GM21723 (cell line): ENCODE results near the gene BANF1.

Source experiments
- ATAC-seq: cut with Tn5 transposase; IDR thresholded peaks from one replicate; pipeline ENCODE4 v1.9.1; 2021; ENCODE audit warnings: mild to moderate bottlenecking, moderate library complexity; ENCODE audit not compliant: unreplicated experiment

The BANF1 gene

GRCh38 chr11:66001942-66002647 is at the start of gene BANF1, which contains the start of gene EIF1AD:
Gene BANF1 (plus strand): TSS chr11:66002503. CDS start chr11:66003251, 748 bp downstream.
Gene EIF1AD (minus strand): TSS chr11:66002157. CDS start chr11:66000389, 1,768 bp downstream.
- ATAC-seq, result peak; percentile 79

GRCh38 chr11:65953471-65953870 is 48.8 kb upstream of the BANF1 start:
- no peak for ATAC-seq

DNA sequence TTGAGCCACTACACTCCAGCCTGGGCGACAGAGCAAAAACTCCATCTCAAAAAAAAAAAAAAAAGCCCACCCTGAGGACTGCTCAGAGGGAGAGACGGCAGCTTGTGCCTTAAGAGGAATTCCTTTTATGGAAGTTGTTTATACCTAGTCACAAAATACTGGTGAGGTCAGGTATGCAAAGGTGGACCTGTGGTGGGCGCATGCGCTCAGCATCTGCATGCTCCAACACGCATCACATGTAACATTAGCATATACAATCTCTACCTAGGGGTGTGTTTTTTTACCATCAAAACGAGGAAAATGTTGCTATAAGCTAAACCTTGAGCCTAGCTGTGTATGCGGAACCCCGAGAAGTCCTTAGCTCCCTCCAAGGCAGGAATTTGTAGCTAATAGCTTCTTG is 47.5 kb upstream of the BANF1 start:
- ATAC-seq, result no peak

GRCh38 chr11:65958291-65958690 is 44.0 kb upstream of the BANF1 start:
- no peak for ATAC-seq

GRCh38 chr11:65958774-65959420 is 43.4 kb upstream of the BANF1 start:
- no peak for ATAC-seq

DNA sequence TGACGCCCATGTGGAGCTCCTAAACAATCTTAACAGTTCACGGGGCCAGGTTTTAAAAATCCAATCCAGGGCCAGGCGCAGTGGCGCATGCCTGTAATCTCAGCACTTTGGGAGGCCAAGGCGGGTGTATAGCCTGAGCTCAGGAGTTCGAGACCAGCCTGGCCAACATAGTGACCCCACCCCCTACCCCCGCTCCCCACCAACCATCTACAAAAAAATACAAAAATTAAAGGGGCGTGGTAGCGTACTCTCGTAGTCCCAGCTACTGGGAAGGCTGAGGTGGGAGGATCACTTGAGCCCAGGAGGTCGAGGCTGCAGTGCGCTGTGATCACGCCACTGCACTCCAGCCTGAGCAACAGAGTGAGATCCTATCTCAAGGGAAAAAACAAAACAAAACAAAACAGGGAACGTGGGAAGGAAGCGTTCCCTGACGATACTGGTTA is 41.5 kb upstream of the BANF1 start:
- no peak for ATAC-seq

DNA sequence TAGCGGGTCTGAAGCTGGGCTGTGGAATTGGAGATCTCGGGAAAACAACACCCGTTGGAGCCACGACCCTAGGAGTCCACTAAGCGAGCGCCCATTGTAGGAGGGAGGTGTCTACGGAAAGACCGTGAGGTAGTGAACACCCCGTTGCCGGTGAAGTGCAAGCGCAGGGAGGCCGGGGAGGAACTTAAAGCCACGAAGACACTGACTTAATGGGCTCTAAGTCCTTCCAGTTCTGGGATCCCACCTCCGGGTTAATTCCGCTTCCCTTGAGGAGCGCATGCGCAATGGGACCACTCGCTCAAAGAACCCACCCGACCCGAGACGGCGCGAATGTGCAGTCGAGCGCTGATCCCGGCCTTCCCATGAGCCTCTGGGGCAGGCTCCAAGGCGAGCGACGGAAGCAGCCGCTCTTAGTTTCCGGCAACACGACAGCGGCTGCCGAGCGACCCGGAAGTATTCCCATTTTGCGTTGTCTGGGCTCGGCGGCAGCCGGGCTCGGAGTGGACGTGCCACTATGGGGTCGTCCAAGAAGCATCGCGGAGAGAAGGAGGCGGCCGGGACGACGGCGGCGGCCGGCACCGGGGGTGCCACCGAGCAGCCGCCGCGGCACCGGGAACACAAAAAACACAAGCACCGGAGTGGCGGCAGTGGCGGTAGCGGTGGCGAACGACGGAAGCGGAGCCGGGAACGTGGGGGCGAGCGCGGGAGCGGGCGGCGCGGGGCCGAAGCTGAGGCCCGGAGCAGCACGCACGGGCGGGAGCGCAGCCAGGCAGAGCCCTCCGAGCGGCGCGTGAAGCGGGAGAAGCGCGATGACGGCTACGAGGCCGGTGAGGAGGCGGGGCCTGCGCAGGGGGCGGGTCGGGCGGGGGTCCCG is 40.8 kb upstream of the BANF1 start, which contains the start of gene SART1:
SART1 (plus strand) TSS at position 468 of the 874 bp plus-strand sequence; CDS start at position 515, 47 bp downstream.
- peak; percentile 79 for ATAC-seq

DNA sequence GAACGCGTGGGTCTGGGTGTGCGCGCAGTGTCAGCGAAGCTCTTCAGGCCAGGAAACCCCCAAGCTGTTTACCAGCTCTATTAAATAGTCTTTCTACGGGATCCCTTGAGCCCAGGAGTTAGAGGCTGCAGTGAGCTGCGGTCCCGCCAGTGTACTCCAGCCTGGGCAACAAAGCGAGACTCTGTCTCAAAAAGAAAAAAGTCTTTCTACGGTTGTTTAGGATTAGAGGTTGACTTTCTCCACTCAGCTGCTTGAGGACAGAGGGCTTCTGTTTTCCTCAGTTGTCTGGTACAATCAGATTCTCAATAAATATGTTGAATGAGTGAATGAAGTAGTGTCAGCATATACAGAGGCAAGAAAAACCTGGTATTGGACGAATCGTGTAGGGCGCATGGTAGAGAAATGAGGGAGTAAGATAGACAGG is 40.1 kb upstream of the BANF1 start:
- no peak for ATAC-seq

DNA sequence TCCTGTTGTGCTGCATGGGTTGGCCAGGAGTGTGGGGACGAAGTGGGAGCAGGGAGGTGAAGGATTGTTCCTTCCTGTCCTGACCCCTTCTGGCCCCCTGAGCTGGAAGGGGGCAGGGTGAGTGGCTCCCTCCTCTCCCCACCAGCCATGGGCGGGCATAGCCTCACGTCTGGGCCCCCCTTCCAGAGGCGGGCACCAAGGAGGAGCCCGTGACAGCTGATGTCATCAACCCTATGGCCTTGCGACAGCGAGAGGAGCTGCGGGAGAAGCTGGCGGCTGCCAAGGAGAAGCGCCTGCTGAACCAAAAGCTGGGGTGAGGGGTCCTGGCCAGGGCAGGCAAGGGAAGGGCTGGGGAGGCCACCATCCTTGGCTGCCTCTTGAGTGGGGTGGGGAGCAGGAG is 37.4 kb upstream of the BANF1 start:
- ATAC-seq, result no peak

DNA sequence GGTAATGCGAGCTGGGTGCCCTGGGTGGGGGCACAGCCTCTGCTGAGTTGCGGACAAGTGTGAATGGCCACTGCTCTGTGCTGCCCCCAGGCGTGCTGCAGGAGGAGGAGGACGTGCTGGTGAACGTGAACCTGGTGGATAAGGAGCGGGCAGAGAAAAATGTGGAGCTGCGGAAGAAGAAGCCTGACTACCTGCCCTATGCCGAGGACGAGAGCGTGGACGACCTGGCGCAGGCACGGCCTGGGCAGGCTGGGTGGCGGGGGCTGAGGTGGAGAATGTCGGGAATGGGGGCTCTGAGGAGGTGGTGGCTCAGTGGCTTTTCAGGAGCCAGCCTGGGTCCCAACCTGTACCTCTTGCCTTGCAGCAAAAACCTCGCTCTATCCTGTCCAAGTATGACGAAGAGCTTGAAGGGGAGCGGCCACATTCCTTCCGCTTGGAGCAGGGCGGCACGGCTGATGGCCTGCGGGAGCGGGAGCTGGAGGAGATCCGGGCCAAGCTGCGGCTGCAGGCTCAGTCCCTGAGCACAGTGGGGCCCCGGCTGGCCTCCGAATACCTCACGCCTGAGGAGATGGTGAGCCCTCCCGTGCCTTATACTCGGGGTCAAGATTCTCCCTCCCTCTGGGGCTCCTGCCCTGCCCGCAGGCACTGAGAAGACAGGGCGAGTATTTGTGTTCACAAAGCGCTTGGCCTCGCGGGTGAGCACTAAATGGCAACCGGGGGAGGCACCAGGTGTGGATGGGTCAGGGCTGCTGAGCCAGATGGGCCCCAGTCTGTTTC is 36.1 kb upstream of the BANF1 start:
- no peak for ATAC-seq

DNA sequence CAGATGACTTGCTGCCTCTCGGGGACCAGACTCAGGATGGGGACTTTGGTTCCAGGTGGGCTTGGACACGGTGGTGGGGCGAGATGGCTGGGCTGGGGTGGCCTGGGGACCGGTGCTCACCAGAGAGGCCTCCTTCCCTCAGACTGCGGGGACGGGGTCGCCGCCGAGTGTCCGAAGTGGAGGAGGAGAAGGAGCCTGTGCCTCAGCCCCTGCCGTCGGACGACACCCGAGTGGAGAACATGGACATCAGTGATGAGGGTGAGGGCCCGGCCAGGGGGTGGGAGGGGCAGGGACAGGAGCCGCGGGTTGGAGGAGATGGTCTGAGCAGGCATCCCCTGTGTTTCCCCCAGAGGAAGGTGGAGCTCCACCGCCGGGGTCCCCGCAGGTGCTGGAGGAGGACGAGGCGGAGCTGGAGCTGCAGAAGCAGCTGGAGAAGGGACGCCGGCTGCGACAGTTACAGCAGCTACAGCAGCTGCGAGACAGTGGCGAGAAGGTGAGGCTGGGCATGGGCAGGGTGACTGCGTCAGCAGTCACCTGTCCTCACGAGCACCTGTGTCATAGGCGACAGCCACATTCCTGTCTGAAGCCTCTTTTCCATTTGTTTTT is 34.9 kb upstream of the BANF1 start:
- ATAC-seq, result no peak

DNA sequence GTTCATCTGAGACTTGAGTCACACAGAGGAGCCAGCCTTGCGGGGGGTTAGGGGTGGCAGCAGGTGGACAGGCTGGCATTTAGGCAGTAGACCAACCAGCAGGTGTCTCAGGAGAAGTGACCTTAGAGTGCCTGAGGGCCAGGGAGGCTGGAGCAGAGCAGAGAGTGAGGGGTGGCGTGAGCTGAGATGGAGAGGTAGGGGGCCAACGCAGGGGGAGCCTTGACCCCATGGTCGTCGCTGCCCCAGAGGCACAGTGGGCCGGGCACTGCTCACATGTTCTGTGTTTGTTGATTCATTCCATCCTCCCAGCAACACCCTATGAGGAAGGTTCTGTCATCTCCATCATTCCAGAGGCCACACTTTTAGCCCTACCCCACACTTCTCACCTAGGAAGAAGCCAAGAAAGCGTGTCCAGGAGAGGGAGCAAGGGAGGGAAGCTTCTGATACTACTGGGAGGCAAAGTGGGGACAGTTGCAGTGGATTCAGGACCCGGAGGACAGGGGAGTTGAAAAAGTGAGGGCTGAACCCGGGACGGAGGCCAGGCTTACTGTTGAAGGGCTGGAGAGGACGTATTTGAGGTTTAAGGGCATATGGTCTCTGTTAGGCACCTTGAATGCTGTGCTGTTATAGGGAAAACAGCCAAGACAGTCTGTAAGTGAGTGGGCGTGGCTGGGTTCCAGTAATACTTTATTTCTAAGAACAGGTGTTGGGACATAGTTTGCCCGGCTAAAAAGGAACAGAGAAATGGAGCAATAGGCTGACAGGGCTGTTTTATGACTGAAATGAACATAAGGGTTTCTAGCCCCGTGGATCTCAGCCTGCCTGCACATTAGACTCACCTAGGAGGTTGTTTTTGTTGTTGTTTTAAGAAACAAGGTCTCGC is 33.5 kb upstream of the BANF1 start:
- no peak for ATAC-seq

DNA sequence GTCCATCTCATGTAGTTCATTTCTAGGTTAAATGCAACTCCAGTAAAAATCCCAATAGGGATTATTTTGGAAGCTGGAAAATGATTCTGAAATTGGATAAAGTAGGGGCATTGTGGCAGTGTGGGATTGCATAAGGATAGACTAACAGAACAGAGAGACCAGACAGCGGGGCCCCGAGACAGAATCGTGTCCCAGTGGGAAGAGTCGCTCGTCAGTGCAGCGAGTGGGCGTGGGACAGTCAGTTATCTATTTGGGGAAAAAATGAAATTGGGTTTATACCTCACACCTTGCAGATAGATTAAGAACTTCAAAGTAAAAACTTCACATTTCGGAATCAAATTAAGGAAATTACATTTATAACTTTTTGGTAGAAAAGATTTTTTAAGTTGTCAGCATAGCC is 30.2 kb upstream of the BANF1 start:
- ATAC-seq, result no peak

- ATAC-seq, result no peak
These were observed 28.7 kb upstream of the BANF1 start for GRCh38 chr11:65973439-65974110.

DNA sequence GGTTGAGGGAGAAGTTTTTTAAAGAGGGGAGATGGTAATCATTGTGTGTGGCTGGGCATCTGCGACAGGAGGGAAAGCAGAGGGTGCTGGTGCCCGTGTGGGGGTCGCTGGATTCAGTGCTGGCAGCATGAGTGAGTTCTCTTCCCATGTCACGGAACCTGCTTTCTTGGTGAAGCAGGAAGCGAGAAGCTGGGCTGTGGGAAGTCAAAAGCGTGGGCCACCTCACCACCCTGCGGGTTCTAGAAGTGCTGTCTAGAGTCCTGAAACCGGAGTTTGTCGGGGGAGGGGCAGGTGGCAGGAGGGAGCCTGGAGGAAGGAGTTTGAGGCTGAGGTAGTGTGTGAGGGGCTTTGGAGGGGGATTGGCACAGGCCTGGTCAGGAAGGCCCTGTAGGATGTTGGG is 26.5 kb upstream of the BANF1 start:
- no peak for ATAC-seq

DNA sequence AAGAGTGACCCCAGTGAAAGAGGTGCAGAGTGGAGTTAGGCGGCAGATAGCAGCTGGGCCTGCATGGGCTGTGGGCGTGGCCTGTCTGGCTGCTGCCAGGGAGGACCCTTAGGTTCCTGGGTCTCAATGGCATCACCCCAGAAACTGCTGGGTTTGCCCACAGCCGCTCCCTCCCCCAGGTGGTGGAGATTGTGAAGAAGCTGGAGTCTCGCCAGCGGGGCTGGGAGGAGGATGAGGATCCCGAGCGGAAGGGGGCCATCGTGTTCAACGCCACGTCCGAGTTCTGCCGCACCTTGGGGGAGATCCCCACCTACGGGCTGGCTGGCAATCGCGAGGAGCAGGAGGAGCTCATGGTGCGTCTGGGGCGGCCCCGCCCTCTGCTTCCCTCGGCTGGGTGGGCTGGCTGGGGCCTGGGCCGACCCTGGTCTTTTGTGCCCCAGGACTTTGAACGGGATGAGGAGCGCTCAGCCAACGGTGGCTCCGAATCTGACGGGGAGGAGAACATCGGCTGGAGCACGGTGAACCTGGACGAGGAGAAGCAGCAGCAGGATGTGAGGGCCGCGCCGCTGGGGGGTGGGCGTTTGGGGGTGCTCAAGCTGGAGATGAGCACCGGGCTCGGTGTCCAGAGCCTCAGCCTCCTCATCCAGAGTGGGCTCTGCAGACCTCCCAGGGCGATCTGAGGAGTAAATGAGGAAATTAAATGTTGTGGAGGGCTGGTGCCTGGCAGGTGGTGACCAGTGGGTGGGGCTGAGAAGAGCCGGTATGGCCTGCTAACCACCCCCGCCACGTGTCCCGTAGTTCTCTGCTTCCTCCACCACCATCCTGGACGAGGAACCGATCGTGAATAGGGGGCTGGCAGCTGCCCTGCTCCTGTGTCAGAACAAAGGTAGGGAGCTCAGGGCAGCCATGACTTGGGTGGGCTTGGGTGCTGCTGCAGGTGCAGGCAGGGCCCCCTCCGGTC is 25.8 kb upstream of the BANF1 start:
- ATAC-seq, result no peak

- ATAC-seq, result no peak
These were observed 24.5 kb upstream of the BANF1 start for GRCh38 chr11:65977621-65978390.
